GM18519 (cell line): ENCODE measurements around the gene PDK1.

ENCODE experiments used
- ATAC-seq: cut with Tn5 transposase; IDR thresholded peaks from one replicate; pipeline ENCODE4 v1.9.1; 2021; ENCODE audit warnings: mild to moderate bottlenecking, moderate library complexity; ENCODE audit not compliant: unreplicated experiment, low FRiP score

Gene PDK1

DNA sequence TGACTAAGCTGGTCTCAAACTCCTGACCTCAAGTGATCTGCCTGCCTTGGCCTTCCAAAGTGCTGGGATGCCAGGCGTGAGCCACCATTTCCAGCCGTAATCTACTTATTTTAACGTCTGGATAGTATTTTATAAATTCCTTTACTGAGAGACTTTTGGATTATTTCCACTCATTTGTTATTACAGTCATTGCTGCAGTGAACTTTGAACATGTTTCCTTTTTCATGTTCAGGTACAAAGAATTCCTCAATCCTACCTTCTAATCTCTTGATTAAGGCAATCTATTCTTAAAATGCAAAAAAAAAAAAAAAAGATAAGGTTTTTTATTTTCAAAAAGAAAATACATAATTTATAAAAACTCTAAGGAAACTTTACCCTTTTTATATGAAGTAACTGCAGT lies 78.6 kb downstream of the PDK1 start:
- no peak for ATAC-seq

DNA sequence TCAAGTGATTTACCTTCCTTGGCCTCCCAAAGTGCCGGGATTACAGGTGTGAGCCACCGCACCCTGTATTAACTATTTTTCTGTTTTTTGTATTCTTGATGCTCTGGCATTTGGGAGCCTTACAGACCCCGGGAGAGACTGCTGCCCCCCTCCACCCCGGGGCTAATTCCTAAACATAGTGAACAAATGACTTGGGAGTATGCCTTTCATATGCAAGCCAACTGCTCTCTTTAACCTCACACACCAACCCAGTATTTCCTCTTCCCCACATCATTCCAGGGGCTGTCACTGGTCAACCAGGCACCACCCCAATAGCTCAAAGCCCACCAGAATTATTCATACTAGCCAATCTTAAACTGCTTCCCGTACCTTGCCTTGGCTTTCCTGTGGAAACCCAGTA lies 79.7 kb downstream of the PDK1 start:
- no peak for ATAC-seq

DNA sequence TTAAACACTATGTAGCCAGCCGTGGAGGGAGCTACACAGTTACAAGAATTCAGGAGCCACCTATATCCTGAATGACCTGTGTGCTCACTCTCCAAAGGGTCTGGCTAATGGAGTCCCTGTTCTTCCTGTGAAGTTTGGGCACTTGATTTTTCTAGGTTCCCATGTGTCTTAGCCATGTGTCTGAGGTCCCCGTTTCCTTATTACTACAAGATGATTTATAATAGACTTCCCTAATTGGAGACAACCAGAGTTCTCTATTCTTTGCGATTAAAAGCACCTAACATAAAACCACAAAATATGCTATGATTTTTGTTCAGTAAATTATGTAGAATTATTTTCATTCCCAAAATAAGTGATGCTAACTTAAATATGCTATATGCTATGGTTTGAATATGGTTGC lies 83.4 kb downstream of the PDK1 start:
- ATAC-seq, result no peak

DNA sequence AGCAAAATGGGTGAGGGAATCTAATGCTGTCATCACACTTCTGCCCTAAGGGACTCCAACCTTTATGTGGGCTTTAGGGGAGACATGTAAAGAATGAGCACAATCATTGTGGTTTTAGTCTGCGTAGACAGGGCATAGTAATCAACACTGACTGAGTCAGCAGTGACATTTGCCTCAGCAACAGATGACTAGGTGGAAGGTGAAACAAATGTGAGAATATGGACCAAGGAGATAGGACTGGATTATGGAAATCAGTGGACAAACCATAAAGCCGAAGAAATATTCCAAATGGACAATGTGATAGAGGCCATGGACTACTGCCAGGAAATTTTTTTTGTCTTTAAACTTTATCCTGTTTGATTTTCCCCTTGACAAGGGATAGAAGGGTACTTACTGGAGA lies 83.9 kb downstream of the PDK1 start:
- no peak for ATAC-seq

DNA sequence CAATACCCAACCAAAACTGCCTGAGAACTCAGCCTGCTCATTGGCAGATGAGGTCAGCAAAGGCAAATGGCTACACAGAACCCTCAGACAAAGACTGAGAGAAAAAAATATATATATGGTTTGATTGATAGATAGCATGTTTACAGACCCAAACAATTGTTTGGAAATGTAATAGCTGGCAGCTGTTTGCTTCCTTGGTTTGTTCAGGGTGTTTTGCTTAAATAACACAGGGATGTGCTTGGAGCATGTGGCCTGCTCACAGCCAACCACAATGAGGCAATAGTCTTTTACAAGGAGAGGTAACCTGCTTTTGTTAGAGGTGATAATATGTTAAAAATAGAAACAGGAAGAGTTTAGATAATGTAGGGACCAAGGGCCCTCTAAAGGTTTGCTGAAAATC lies 84.5 kb downstream of the PDK1 start:
- no peak for ATAC-seq

DNA sequence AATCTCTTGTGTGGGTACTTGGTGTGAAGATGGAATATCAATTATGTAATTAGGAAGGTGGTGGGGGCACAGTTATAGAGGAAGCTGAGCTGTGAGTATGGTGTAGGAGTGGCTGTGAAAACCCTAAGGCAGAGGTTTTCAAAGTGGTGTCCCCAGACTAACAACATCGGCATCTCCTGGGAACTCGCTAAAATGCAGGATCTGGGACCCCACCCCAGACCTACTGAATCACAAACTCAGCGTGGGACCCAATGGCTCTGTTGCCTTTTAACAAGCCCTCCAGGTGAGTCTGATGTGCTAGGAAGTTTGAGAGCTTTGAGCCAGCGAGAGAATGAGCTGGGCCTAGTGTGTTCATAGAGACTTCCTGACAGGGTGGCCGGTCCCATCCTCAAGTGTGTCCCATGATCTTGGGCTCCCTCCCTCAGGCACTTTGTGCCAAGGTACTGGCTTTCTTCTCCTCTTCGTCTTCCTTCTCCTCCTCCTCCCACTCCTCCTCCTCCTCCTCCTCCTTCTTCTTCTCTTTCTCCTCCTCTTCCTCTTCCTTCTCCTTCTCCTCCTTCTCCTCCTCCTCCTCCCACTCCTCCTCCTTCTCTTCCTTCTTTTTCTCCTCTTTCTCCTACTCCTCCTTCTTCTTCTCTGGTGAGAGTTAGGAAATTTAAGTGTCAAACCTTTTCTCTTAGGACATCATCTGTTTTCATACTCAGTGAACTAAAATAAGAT lies 86.6 kb downstream of the PDK1 start:
- ATAC-seq, result no peak

DNA sequence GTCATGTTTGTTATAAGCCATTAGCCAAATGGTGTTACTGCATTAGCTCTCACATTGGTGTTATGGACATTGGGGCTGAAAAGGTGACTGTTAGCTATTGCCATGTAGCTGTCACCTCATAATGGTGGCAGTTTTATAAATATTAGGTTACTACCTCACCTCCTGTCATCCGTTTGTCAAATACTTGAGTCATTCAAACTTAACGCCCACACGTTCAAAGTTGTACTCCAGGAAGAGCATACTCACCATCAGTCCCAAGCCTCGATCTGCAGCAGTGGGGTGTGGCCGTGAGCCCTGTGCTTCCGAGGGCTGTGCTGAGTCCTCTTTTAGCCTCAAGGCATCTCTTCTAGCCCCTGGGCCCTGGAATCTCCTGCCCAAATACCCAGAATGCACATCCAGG lies 87.3 kb downstream of the PDK1 start:
- ATAC-seq, result no peak

DNA sequence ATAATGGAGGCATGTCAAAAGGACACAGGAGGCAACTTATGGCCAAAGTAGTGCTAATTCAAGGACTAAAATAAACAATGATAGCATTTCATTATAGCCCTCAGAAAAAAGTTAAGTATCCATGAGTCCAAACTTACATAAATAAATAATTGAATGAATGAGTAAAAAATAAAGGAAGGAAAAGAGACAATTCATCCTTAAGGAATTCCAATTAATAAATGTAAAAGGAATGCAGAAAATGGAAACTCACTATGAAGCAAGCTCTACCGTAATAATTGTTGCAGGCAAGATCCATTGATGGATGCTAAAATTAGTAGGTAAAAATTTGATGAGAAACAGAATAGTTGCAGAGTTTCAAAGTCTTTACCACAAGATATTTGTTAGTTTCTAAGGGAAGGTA lies 91.5 kb downstream of the PDK1 start:
- ATAC-seq, result no peak

DNA sequence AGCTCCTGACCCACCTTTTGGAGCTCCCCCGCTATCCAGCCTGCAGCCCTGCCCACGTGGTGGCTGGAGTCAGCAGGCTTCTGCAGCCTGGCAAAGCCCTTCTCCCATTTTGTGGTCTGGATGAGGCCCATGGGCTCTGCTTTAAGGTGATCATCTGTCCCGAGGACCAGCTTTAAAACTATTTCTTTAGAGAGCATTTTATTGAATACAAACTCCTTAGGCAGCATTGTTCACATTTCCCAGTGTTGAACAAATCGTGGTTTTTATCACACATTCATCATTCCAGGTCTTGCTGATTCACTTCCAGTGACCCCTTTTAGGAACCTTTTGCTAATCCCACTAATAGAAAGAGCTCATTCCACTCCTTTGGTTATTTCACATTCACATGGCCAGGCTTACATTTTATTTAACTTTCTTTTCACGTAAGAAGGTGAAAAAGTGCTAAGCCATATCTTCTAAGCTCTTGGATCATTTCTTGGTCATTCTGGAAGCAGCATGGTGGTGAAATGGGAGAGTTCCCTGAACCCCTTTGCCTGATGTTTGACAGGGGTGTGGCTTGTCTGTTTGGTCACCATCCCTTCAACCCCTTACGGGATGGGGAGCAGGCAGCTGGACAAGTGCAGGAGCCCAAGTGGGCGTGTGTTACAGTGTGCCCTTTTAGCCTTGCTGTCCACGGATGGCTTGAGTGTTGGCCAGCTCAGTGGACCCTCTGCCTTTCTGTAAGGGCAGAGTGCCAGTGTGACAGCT lies 99.4 kb downstream of the PDK1 start:
- ATAC-seq, result no peak

DNA sequence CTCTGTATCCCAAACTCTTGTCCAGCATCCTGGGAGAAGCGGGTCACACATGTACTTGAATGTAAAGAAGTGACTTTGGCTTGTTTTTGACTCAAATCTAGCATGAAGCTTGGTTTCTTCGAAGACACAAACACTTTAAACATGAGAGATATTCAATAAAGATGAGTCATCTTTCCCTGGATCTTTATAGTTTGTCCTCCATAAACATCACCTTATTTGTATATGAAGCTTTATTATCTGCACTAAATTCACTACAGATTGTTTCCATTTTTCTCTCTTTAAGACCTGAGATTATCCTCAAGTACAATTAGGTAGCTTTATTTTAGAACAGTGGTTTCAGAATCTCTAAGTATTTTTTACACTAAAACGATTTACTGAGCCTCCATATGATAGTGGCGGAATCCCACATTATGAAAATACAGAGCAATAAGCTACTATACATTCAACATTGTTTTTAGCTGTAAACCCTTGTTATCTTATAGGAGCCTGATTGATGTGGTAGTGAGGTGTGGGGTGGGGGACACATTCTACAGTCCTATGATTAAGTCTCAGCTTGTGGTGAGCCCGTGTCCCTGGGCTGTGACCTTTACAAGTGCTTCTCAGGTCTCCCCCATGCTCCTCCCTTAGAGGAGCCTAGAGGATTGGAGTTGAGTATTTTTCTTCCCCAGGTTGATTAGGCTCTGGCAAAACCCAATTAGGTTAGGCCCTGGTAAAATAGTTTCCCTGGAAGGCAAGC lies 100.1 kb downstream of the PDK1 start:
- ATAC-seq, result no peak
